Endometrium (tissue), 2 donors: Measurements from ENCODE around the gene NRK.
"Not testable (repeated sequence)": the region's sequence is repeated elsewhere in the genome, so short reads cannot be mapped to it uniquely, and the experiment has no call there.

ENCODE experiments used
- FAIRE-seq: peaks from 2 replicates; lab custom pipeline; 2012; peaks lifted over from hg19 to GRCh38; lab: Jason Lieb, UNC
- donor health status: control.
- donor health status: control.

The NRK gene

DNA sequence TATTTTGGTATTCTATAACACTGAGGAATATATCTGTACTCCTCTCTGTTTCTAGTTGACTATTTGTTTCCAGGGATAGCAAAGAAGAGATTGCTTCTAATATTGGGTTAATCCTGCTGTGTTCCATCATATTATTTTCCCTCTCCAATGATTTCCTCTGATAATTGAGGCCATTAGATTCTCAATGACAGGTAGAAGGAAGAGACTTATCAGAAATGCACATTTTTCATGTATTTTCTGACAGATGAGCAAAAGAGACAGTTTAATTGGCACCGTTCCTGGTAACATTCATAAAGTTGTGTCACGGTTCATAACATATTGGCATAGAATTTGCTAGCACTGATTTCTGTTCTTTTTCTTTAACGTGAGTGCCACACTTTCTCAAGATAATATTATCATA is 58.2 kb downstream of the NRK start:
- FAIRE-seq = no peak

DNA sequence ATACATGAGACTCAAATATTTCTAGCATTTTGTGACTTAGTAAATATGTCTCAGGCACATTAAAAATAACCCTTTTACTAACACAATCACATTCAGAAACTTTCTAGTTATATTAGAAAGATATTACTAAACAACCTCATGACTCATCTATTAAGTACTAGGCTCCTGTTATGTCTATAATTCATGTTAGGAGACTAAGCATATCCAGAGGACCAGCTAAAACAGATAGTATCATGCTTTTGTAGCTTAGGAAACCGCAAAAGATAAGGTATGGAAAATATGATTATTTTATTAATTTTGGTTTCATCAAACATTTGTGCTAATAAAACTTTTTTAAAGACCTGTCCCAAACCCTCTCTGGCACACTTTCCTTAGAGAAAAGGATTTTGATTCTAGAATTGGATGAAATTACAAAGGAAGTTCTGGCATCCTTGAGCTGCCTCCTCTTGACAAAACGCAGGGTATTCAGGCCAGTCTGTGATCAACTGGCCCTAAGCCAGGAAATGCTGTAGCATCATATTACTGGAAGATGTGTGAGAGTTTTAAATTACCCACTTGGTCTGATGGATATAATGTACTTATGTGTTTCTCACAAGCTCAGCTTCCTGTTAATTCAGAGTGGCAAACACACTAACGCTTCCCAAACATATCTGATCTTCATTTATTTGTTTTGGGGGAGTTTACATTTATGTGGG is 60.4 kb downstream of the NRK start:
- no peak for FAIRE-seq

DNA sequence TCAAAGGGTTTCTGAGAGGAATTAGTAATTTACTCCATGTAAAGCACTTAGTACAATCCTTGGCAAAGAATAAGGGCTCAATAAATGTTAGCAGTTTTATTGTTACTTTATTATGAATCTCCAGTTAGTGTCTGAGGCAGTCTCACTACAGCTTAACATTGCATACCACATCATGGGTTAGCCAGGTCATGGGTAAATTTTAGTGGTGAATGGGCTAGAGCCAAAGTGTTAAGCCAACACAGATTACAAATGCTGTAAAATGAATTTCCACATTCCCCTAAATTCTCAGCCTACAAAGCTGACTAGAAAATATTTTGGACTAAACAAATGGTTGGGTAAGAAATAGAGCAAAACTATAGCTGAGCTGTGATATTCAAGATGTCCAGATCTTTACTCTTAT is 72.4 kb downstream of the NRK start:
- FAIRE-seq = no peak

DNA sequence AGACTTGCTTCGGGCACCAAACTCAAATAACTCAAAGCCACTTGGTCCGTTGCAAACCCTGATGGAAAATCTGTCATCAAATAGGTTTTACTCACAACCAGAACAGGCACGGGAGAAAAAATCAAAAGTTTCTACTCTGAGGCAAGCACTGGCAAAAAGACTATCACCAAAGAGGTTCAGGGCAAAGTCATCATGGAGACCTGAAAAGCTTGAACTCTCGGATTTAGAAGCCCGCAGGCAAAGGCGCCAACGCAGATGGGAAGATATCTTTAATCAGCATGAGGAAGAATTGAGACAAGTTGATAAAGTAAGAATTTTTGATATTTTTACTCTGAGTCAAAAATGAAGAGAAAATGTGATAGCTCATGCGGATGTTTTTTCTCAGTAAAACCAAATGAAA is 87.2 kb downstream of the NRK start:
- no peak for FAIRE-seq

DNA sequence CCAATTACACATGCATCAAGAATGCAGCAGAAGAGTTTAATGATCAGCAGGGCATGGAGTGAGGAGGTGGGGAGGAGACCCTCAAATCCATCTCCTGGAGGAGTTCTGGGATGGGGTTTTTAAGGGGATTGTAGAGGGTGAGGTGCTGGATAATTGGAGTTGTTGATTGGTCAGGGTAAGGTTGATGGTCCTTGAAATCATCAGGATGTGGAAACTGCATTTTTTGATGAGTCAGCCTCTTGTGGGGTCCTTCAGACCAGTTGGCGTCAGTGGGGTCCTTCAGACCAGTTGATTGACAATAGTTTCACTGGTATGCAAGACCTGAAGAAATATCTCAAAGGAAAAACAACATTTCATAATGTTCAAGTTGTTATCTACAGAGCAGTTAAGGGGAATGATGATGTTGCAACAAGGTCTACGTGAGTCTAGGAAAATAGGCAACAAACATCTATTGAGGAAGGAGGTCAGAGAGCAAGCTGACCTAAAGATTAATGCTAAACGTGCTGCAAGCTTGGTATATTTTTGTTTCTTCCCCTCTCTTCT is 88.3 kb downstream of the NRK start:
- FAIRE-seq = no peak

DNA sequence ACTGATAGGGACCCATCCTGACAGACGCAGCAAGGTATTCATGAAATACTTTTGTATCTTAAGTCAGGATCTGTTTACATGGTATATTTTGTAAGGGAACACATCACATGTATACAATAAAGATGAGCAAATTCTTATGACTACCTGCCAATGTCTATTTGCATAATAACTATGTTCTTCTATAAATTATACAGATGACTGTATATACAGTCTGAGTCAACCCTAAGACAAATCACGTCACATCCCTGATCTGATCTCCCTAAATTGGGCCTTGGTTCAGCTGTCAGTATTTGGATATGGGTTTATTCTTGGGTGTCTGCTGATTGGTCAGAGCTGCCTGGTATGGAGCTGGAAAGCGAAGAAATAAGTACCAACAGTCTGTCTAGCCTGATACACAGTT is 122.9 kb downstream of the NRK start:
- FAIRE-seq = no peak

DNA sequence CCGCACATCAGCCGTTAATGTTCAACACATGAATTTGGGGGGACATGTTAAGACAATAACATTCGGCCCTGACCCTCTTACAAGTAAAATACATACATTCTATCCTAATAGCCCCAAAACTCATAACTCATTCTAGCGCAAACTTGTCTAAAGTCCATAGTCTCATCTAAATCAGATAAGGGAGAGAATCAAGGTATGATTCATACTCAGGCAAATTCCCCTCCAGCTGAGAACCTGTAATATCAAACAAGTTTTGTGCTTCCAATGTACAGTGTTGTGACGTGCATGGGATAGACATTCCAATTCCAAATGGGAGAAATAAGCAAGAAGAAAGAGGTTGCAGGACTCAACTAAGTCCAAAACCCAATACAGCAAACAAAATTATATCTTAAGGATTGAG is 147.1 kb downstream of the NRK start:
- no peak for FAIRE-seq

DNA sequence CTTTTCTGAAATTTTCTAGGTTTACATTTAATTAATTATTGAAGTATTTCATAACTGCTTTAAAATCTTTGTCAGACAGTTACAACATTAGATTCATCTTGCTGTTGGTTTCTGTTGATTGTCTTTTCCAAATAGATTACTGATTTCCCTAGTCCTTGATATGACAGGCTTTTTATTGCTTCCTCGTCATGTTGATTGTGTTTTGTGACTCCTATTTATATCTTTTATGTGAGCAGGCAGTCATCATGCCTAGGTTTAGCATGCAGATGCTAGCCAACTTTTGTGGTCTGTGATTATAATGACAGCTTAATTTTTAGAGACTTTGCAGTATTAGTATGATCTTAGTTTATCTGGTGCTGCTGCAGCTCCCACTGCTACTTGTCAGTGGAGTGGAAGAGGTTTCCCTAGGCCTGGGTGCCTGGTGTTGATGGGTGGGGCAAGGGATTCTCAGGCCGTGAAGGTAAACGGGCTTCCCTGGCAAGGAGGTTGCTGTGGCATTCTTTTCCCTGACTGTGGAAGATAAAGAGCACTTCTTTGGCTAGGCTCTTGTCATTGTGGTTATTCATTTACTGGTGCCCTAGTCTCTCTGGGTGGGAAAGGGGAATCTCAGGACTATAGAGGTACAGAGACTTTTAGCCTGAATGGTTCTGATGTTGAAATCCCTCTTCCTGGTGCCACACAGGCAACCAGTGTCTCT is 150.5 kb downstream of the NRK start:
- no peak for FAIRE-seq

DNA sequence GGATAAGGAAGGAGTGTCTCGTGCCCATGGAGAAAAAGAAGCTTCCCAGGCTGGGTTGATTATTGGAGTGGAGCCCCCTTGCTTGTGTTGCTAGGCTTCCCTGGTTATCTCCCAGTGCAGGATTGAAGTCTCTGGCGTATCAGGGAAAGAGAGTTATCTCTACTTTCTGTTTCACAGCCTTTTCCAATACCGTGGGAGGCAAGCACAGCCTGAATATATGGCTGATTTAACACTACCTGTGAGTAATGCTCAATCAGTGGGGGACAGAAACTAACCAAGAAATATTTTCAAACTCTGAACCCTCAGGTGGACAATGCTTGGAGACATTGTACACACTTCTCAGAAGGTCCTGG is 151.0 kb downstream of the NRK start:
- no peak for FAIRE-seq

DNA sequence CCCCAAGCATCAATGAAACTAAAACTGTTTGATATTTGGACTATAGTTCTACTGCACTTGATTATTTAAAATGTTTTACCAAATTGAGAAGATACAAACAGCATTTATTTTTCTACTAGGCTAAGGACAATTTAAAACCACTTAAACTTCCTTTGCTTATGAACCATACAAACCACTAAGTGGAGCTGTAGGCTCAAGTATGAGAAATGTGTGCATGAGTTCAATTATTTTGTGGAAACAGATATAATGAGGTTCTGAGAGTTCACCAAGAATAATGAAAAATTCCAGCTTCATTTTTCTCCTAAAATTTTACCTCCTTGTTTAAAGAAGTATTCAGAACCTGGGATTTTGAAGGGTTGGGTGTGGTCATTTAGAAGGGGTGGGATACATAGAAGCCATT is 153.0 kb downstream of the NRK start:
- FAIRE-seq = no peak

DNA sequence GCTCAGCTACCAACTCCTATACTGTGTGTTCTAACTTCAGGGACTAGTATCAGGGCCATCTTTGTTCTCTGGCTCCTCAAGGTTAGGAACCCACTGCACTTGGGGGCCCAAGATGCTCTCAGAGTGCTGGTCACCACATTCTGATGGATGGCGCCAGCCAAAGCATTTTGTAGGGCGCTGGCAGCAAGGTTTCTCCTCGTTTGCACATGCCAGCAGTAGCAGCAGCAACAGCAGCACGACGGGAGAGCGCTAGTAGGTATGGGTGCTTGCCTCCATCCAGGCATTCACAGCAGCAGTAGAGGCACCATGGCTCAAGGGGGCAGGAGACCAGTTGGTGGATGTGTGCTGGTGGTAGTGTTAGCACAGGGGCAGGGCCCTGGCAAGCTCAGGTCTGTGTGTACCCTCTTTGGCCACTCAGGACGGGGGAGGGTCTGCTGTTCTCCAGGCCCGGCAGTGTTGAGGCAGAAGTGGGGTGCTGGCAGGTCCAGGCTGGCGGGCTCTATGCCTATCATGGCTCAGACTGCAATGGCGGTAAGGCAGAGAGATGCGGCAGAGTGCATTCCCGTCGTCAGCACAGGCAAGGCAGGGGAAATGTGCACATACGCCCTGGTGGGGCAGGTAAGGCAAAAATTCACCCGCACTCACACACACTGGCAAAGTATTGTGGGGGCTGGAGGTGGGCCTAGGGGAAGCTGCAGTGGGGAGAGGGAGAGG is 159.6 kb downstream of the NRK start:
- FAIRE-seq = no peak

DNA sequence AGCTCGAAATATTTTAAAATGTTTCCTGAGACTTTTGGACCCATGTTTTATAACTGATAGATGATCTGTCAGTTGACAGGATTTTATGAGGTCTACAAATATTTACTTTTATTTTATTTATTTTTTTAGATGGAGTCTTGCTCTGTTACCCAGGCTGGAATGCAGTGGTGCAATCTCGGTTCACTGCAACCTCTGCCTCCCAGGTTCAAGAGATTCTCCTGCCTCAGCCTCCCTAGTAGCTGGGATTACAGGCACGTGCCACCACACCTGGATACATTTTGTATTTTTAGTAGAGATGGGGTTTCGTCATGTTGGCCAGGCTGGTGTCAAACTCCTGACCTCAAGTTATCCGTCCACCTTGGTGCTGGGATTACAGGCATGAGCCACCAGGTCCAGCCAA is 166.1 kb downstream of the NRK start:
- not testable (repeated sequence) for FAIRE-seq

DNA sequence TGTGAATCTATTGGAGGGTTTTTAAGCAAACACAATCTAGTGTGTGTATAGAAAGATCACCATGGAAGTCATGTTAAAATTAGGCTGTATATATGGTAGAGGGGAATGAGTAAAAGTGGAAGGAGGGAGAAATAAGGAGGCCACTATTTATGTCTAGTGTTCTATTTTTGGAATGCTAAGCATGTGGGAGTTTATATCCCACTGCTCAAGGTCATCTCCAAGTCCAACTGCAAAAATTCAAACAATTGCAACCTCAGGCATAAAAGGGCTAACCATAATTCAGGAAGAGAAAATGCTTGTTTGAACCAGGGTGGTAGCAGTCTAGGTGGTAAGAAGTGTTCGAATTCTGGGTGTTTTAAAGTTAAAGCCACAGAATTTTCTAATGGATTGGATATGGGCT is 177.0 kb downstream of the NRK start:
- no peak for FAIRE-seq

DNA sequence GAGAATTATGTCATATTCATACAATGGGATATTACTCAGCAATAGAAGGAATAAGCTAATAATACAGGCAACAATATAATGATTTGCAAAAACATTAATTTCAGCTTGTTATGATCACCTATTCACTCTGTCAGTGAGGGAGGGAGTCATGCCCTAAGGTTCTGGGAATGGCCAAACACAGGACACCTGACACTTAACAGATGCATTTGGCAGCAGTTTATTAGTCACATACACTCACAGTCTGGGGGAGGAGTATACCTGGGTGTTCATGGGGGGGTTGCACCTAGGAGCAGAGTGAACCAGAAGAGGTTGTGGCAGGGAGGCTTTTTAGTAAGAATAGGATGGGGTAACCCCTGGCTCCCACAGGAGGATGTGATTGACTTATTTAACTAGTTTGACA is 177.9 kb downstream of the NRK start:
- no peak for FAIRE-seq

DNA sequence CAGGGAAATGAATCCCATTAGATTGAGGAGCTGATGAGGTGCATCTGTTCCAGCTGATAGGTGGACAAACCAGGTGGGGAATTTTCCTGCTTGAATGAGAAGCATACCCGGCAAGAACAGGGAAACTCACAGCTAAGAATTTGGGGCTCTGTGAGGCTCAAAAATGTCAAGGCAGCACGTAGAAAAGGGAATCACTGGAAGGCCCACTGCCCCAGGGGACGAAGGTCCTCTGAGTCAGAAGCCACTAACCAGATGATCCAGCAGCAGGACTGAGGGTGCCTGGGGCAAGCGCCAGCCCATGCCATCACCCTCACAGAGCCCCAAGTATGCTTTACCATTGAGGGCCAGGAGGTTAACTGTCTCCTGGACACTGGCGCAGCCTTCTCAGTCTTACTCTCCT is 178.3 kb downstream of the NRK start:
- not testable (repeated sequence) for FAIRE-seq

DNA sequence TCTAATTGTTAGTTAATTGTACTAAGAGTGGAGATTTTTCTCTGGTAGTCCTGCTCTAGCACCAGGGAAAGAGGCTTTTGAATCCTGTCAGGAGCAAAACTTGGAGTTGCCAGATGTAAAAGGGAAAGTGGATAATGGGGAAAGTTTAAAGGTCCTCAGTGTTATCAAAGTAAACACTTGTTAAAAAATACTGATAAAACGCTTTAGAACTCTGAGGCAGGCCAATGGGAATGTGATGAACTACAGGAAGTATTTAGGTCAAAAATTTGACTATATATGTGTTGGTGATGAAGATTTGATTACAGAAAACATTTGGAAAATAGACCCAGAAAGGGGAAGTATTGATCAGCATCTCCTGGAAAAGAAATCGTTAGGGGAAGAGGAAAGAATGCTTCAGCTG is 183.3 kb downstream of the NRK start:
- FAIRE-seq = no peak

DNA sequence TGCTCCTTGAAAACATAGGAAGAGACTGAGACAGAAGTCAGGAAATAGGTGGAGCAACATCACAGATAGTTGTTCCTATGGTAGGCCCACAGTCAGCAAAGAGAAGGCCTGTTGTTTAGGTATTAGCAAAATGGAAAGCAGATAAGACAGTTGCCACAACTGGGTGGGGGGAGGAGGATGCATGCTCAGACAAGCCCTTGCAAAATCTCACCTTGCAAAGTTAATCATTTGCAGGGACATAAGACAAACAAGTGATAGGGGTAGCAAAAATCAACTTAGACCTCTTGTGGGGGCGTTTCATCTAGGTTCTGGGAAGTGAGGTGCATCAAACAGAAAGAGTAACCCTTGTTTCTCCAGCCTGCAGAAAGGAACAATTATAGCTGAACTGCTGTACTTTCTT is 185.5 kb downstream of the NRK start:
- FAIRE-seq = no peak
